Right lobe of liver (tissue), 4 donors: ENCODE results near the gene CDK4.

Source experiments
- CTCF ChIP-seq, 4 donors: fragments of 200-600 bp in 3 of 4; fragments of 450-650 bp in 1 of 4; IDR thresholded peaks; one replicate each; pipeline versions ENCODE4 v1.5.1 to v1.8.0; 2016 to 2022; ENCODE audit warnings: antibody characterized with exemption in 4 of 4, mild to moderate bottlenecking in 2 of 4
- POLR2A ChIP-seq: fragments of 450-650 bp; IDR thresholded peaks from one replicate; pipeline ENCODE4 v1.6.1; 2017; ENCODE audit warnings: antibody characterized with exemption, mild to moderate bottlenecking
- donor health status: DM: no; HTN: no; CAD: no.
- donor health status: DM: no; HTN: no; CAD: no.
- donor health status: DM: no; HTN: yes; CAD: no.

- TF ChIP-seq CTCF (IDR thresholded peaks at IDR 0.05) = no peak
- no peak for TF ChIP-seq POLR2A
Measured at GRCh38 chr12:57765698-57766463, 13.8 kb upstream of the CDK4 start.
